IMR-90 (cell line): ENCODE measurements around the gene MAS1L. TPM values are rescaled to one million over a fixed set of nuclear protein-coding genes. Genes with fewer than 3 reads are reported as not detected.

Experiments used
- ATAC-seq: fragments of 200-7000 bp; cut with Tn5 transposase; 2 replicates; pipeline ENCODE4 v1.9.1; 2020; ENCODE audit warnings: low read depth, mild to moderate bottlenecking, moderate library complexity
- BruUV-seq: library from RNA; stranded (reverse); fragments of 400-500 nt; replicated peaks from 2 replicates; lab custom pipeline; 2021; lab: Mats Ljungman, UMichigan
- CTCF ChIA-PET: fragments of 300-600 bp; formaldehyde crosslinking; extraction: SDS; loops from one replicate; lab custom pipeline; 2021; ENCODE audit warnings: antibody characterized with exemption; lab: Yijun Ruan, JAX
- POLR2A ChIA-PET: fragments of 300-600 bp; sonication (Branson Sonifier 250); formaldehyde crosslinking; loops from one replicate; lab custom pipeline; 2022; ENCODE audit warnings: antibody characterized with exemption; ENCODE audit not compliant: unreplicated experiment; lab: Charles Lee
- DNase-seq: peaks from one replicate; pipeline ENCODE4 v3.0.0; 2013
- H2AFZ ChIP-seq: replicated peaks from 2 replicates; pipeline ENCODE3; 2013; ENCODE audit warnings: low read length, mild to moderate bottlenecking; ENCODE audit not compliant: poor library complexity
- H2AK5ac ChIP-seq: 2 replicates; pipeline ENCODE4 v1.6.1; 2013; ENCODE audit warnings: low read depth, low read length, inconsistent platforms
- H2AK9ac ChIP-seq: replicated peaks from 2 replicates; pipeline ENCODE3; 2013; ENCODE audit warnings: mild to moderate bottlenecking, low read depth, low read length, moderate library complexity; ENCODE audit not compliant: poor library complexity
- H2BK120ac ChIP-seq: 2 replicates; pipeline ENCODE4 v1.6.1; 2013; ENCODE audit warnings: low read depth, low read length, inconsistent platforms
- H2BK15ac ChIP-seq: 3 replicates; pipeline ENCODE4 v1.6.1; 2013; ENCODE audit warnings: low read depth, low read length, inconsistent platforms
- H2BK20ac ChIP-seq: 2 replicates; pipeline ENCODE4 v1.6.1; 2013; ENCODE audit warnings: low read depth, mild to moderate bottlenecking, inconsistent platforms, low read length, moderate library complexity
- H2BK5ac ChIP-seq: 2 replicates; pipeline ENCODE4 v1.6.1; 2013; ENCODE audit warnings: mild to moderate bottlenecking, low read depth, low read length, inconsistent platforms; ENCODE audit not compliant: poor library complexity, severe bottlenecking
- H3K14ac ChIP-seq: replicated peaks from 2 replicates; pipeline ENCODE4 v1.6.1; 2013; ENCODE audit warnings: low read depth, low read length, inconsistent platforms
- H3K18ac ChIP-seq: 2 replicates; pipeline ENCODE4 v1.6.1; 2013; ENCODE audit warnings: low read depth, low read length, control low read depth
- H3K23ac ChIP-seq: 2 replicates; pipeline ENCODE4 v1.6.1; 2013; ENCODE audit warnings: low read depth, low read length, inconsistent platforms
- H3K27ac ChIP-seq: 2 replicates; pipeline ENCODE4 v1.5.1; 2013; ENCODE audit warnings: mild to moderate bottlenecking, control low read depth, low read length; ENCODE audit not compliant: insufficient read depth
- H3K27me3 ChIP-seq: 2 replicates; pipeline ENCODE4 v1.6.1; 2013; ENCODE audit warnings: low read length; ENCODE audit not compliant: control insufficient read depth, insufficient read depth
- H3K36me3 ChIP-seq: 2 replicates; pipeline ENCODE4 v1.6.1; 2013; ENCODE audit warnings: low read length, mixed read lengths; ENCODE audit not compliant: control insufficient read depth, insufficient read depth
- H3K4ac ChIP-seq: 2 replicates; pipeline ENCODE4 v1.6.1; 2013; ENCODE audit warnings: low read depth, low read length, inconsistent platforms
- H3K4me1 ChIP-seq: 2 replicates; pipeline ENCODE4 v1.6.1; 2013; ENCODE audit warnings: low read length, mixed read lengths; ENCODE audit not compliant: control insufficient read depth, insufficient read depth
- H3K4me2 ChIP-seq: 2 replicates; pipeline ENCODE4 v1.6.1; 2013; ENCODE audit warnings: low read depth, mild to moderate bottlenecking, control low read depth, low read length, moderate library complexity
- H3K4me3 ChIP-seq: 2 replicates; pipeline ENCODE4 v1.5.1; 2013; ENCODE audit warnings: low read depth, mild to moderate bottlenecking, control low read depth, low read length, moderate library complexity; ENCODE audit not compliant: insufficient read depth
- H3K56ac ChIP-seq: 2 replicates; pipeline ENCODE4 v1.6.1; 2013; ENCODE audit warnings: low read length, inconsistent platforms; ENCODE audit not compliant: insufficient read depth; ENCODE audit errors: extremely low read depth
- H3K79me1 ChIP-seq, 2 experiments: 2 replicates each; pipeline ENCODE4 v1.6.1; 2013; ENCODE audit warnings: low read length in 2 of 2, inconsistent platforms in 1 of 2, low read depth in 1 of 2
- H3K9ac ChIP-seq: 2 replicates; pipeline ENCODE4 v1.6.1; 2013; ENCODE audit warnings: low read depth, low read length, control low read depth
- H3K9me1 ChIP-seq: 2 replicates; pipeline ENCODE4 v1.6.1; 2013; ENCODE audit warnings: low read length, inconsistent platforms; ENCODE audit not compliant: insufficient read depth
- H3K9me3 ChIP-seq: 2 replicates; pipeline ENCODE4 v1.6.1; 2013; ENCODE audit warnings: low read length; ENCODE audit not compliant: control insufficient read depth, insufficient read depth
- H4K20me1 ChIP-seq: 2 replicates; pipeline ENCODE4 v1.6.1; 2013; ENCODE audit warnings: low read length, inconsistent platforms; ENCODE audit not compliant: insufficient read depth
- H4K5ac ChIP-seq: 2 replicates; pipeline ENCODE4 v1.6.1; 2013; ENCODE audit warnings: mild to moderate bottlenecking, low read depth, low read length, control low read depth
- H4K8ac ChIP-seq, 2 experiments: 2 replicates each; pipeline ENCODE4 v1.6.1; 2013; ENCODE audit warnings: low read depth in 2 of 2, low read length in 2 of 2, control low read depth in 1 of 2, inconsistent platforms in 1 of 2
- H4K91ac ChIP-seq: 2 replicates; pipeline ENCODE4 v1.6.1; 2013; ENCODE audit warnings: low read depth, low read length, inconsistent platforms; ENCODE audit not compliant: insufficient read depth
- BHLHE40 ChIP-seq: fragments of 150-350 bp; IDR thresholded peaks from 2 replicates; pipeline ENCODE4 v1.6.1; 2016; ENCODE audit warnings: mild to moderate bottlenecking, low read depth, low read length
- FOS ChIP-seq: fragments of 150-350 bp; IDR thresholded peaks from 2 replicates; pipeline ENCODE4 v1.6.1; 2016; ENCODE audit warnings: low read depth, low read length
- MAFK ChIP-seq: IDR thresholded peaks from 2 replicates; pipeline ENCODE4 v1.6.1; 2012; ENCODE audit warnings: low read depth, low read length, improper control_type of control experiment
- NFE2L2 ChIP-seq: fragments of 150-350 bp; IDR thresholded peaks from 2 replicates; pipeline ENCODE4 v1.6.1; 2016; ENCODE audit warnings: low read depth, mild to moderate bottlenecking, low read length
- RCOR1 ChIP-seq: IDR thresholded peaks from 2 replicates; pipeline ENCODE4 v1.6.1; 2012; ENCODE audit warnings: mild to moderate bottlenecking, low read length, improper control_type of control experiment; ENCODE audit not compliant: insufficient replicate concordance
- RFX5 ChIP-seq: IDR thresholded peaks from 2 replicates; pipeline ENCODE4 v1.8.0; 2012; ENCODE audit warnings: low read depth, mild to moderate bottlenecking, low read length, moderate library complexity
- WGBS, 2 experiments: methylation state at CpG; one replicate each; pipeline versions ENCODE4 v1.1.5 to v1.1.7; 2013; ENCODE audit warnings: missing lambda C conversion rate in 2 of 2; ENCODE audit not compliant: insufficient read length in 1 of 2; ENCODE audit errors: extremely low coverage in 2 of 2; 5-methylcytosine and 5-hydroxymethylcytosine counted together
- dilution Hi-C: fragments of 300-500 bp; cut with HindIII; formaldehyde crosslinking; loops from one replicate; pipeline ENCODE4 v1.14.3; 2018; ENCODE audit warnings: low sequenced_read_pairs; ENCODE audit not compliant: unreplicated experiment
- in situ Hi-C: fragments of 300-500 bp; cut with MboI; formaldehyde crosslinking; loops from 3 replicates; pipeline ENCODE4 v1.14.3; 2019; ENCODE audit warnings: low sequenced_read_pairs, inconsistent platforms, mixed read lengths
- intact Hi-C: fragments of 100-400 bp; cut with micrococcal nuclease; formaldehyde crosslinking; loops from 2 replicates; pipeline ENCODE4 v1.10.0; 2022
- polyA plus RNA-seq, 3 experiments: library from polyadenylated mRNA; depleted of rRNA; stranded (reverse); fragments of >200 nt; gene quantifications; 2 replicates each; pipeline ENCODE4 v1.2.3, GENCODE V29; 2012; ENCODE audit warnings: low replicate concordance in 1 of 3
- total RNA-seq: library from RNA; depleted of rRNA; stranded (reverse); fragments of >200 nt; gene quantifications from 2 replicates; pipeline ENCODE4 v1.2.3, GENCODE V29; 2012

MAS1L gene
- total and polyA plus RNA-seq, 2 of the 4 experiments (the other 2 are of a cell fraction), result not detected

DNA sequence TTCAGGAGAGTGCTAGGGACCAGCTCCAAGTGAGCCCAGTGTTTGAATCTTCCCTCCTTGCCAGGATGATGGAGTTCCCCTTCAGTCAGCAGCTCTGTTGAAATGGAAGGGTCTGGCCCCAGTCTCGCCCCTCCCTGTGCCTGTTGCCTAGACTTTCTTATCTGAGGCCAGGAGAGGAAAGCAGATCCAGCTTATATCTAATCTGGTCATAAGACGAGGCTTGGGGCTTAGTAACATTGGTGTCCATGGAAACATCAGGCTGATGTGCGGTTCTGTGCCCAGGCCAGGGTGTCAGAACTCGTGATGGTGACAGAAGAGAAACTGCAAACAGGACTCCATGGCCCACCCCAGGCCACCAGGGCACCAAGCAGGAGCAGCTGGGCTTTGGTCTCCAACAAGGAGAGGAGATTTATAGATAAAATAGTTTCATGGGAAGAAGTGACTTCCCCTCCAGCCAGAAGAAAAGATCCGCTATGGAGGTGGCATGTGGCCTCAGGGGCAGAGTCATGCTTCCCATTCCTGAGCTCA, 9.8 kb downstream of the MAS1L start:
- dilution Hi-C loops (no loop called here), intact Hi-C loops (no loop called here), in situ Hi-C loops (no loop called here)
- Histone ChIP-seq H3K9me3 (peaks cover 24% of the 10 kb centered on the region), H2BK20ac (no peak overlapping the region), H3K36me3 (no peaks in the 10 kb centered on the region), H4K20me1 (no peaks in the 10 kb centered on the region), H4K8ac (no peak overlapping the region), H3K4me1 (no peaks in the 10 kb centered on the region), H3K23ac (no peak overlapping the region), H3K9me1 (no peaks in the 10 kb centered on the region), H3K56ac (no peak overlapping the region), H2AK9ac (peak overlapping the region; percentile 28), H3K14ac (no peak overlapping the region), H2AFZ (no peak overlapping the region), H3K4me2 (no peak overlapping the region), H2BK120ac (no peak overlapping the region), H3K9ac (no peak overlapping the region), H3K4me3 (no peak overlapping the region), H2BK15ac (no peak overlapping the region), H3K27me3 (no peaks in the 10 kb centered on the region), H2BK5ac (no peak overlapping the region), H2AK5ac (no peak overlapping the region), H3K79me1 (no peaks in the 10 kb centered on the region), H3K18ac (no peak overlapping the region), H3K27ac (no peak overlapping the region), H3K4ac (no peak overlapping the region), H4K91ac (no peak overlapping the region), H4K5ac (no peak overlapping the region)
- POLR2A ChIA-PET, result no interaction called here
- no TSS peak for BruUV-seq
- CTCF ChIA-PET, result no interaction called here
- ATAC-seq (no peak), DNase-seq (no peak)
- no CpG with 5 or more reads among the region's 5 CpGs for WGBS, 2 experiments
- TF ChIP-seq RFX5 (no peak), FOS (no peak), NFE2L2 (no peak), MAFK (no peak), BHLHE40 (no peak), RCOR1 (no peak)
